ENCODE data around the gene RAMP1.
"Not testable (repeated sequence)": the region's sequence is repeated elsewhere in the genome, so short reads cannot be mapped to it uniquely, and the experiment has no call there.

The RAMP1 gene

DNA sequence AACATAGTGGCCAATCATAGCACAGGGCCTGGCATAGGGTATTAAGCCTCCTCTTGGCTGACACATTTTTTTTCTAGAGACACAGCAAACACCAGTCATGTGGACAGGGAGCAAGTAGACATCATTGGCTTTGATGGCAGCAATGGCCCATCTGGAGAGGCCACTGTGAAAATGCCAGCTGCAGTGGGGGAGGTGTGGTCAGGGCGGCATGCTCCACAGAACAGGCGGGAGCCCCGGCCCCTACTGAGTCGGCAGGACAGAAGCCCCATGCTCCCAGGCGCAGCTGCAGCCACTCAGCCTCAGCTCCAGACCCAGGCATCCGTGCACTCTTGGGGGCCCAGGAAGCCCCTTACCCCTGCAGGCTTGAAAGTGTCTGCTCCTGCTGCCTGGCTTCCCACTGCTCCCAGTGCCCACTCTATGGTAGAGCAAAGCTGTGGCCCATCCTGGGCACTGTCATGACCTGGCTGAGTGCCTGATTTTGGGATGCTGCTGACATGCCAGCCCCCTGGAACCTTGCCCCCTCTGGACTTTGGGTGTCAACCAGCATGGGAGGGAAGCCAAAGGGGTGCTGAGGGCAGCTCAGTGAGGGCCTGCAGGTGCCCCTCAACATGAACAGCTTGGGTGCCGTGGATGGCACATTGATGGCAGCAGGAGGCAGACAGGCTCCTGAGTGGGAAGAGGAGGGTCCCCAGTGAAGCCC, 84.1 kb downstream of the RAMP1 start:
- Histone ChIP-seq H3K27ac (replicated peaks) (no peak overlapping the region), H3K4me3 (replicated peaks; ENCODE audit: insufficient read depth, low read length) (no peak overlapping the region), H3K27me3 (ENCODE audit: insufficient read depth, poor library complexity, severe bottlenecking) (no peaks in the 10 kb centered on the region)
- TF ChIP-seq POLR2AphosphoS5 (IDR thresholded peaks at IDR 0.05; ENCODE audit: low read depth) (no peak), GABPA (IDR thresholded peaks at IDR 0.05; ENCODE audit: low read depth) (no peak), SPI1 (IDR thresholded peaks at IDR 0.05; ENCODE audit: borderline replicate concordance, low read depth) (no peak)
- TF ChIP-seq, protein P1, sequence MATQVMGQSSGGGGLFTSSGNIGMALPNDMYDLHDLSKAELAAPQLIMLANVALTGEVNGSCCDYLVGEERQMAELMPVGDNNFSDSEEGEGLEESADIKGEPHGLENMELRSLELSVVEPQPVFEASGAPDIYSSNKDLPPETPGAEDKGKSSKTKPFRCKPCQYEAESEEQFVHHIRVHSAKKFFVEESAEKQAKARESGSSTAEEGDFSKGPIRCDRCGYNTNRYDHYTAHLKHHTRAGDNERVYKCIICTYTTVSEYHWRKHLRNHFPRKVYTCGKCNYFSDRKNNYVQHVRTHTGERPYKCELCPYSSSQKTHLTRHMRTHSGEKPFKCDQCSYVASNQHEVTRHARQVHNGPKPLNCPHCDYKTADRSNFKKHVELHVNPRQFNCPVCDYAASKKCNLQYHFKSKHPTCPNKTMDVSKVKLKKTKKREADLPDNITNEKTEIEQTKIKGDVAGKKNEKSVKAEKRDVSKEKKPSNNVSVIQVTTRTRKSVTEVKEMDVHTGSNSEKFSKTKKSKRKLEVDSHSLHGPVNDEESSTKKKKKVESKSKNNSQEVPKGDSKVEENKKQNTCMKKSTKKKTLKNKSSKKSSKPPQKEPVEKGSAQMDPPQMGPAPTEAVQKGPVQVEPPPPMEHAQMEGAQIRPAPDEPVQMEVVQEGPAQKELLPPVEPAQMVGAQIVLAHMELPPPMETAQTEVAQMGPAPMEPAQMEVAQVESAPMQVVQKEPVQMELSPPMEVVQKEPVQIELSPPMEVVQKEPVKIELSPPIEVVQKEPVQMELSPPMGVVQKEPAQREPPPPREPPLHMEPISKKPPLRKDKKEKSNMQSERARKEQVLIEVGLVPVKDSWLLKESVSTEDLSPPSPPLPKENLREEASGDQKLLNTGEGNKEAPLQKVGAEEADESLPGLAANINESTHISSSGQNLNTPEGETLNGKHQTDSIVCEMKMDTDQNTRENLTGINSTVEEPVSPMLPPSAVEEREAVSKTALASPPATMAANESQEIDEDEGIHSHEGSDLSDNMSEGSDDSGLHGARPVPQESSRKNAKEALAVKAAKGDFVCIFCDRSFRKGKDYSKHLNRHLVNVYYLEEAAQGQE (IDR thresholded peaks at IDR 0.05; ENCODE audit: insufficient replicate concordance, low read depth), result no peak
- TF ChIP-seq, protein P2, sequence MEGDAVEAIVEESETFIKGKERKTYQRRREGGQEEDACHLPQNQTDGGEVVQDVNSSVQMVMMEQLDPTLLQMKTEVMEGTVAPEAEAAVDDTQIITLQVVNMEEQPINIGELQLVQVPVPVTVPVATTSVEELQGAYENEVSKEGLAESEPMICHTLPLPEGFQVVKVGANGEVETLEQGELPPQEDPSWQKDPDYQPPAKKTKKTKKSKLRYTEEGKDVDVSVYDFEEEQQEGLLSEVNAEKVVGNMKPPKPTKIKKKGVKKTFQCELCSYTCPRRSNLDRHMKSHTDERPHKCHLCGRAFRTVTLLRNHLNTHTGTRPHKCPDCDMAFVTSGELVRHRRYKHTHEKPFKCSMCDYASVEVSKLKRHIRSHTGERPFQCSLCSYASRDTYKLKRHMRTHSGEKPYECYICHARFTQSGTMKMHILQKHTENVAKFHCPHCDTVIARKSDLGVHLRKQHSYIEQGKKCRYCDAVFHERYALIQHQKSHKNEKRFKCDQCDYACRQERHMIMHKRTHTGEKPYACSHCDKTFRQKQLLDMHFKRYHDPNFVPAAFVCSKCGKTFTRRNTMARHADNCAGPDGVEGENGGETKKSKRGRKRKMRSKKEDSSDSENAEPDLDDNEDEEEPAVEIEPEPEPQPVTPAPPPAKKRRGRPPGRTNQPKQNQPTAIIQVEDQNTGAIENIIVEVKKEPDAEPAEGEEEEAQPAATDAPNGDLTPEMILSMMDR (IDR thresholded peaks at IDR 0.05; ENCODE audit: insufficient read depth, low read length), result no peak
- DNase-seq (ENCODE audit: low read depth in 1 of 2, low spot score in 1 of 2), result no peak

DNA sequence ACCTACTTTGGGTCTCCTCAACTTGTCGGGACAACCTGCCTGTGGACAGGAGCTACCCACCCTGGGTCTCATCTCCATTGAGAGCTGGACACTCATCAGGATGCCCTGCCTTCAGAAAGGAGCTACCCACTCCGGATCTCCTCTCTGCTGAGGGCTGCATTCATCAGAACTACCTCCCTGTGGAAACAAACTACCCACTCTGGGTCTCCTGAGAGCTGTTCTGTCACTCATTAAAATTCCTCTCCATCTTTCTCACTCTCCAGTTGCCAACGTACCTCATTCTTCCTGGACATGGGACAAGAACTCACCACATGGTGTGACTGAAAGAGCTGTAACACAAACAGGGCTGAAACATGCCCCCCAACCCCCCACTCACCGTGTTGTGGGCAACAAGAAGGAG, 84.9 kb downstream of the RAMP1 start:
- no peak overlapping the region for H3K27ac ChIP-seq (replicated peaks)
- no peak for DNase-seq (ENCODE audit: low read depth in 1 of 2, low spot score in 1 of 2)
- TF ChIP-seq SPI1 (IDR thresholded peaks at IDR 0.05; ENCODE audit: borderline replicate concordance, low read depth) (no peak), POLR2AphosphoS5 (IDR thresholded peaks at IDR 0.05; ENCODE audit: low read depth) (no peak)
- TF ChIP-seq, protein P1 (IDR thresholded peaks at IDR 0.05; ENCODE audit: insufficient replicate concordance, low read depth), result no peak
- TF ChIP-seq, protein P2 (IDR thresholded peaks at IDR 0.05; ENCODE audit: insufficient read depth, low read length), result no peak
- no peaks in the 10 kb centered on the region for H3K27me3 ChIP-seq (ENCODE audit: insufficient read depth, poor library complexity, severe bottlenecking)
- H3K4me3 ChIP-seq (replicated peaks; ENCODE audit: insufficient read depth, low read length), result no peak overlapping the region

DNA sequence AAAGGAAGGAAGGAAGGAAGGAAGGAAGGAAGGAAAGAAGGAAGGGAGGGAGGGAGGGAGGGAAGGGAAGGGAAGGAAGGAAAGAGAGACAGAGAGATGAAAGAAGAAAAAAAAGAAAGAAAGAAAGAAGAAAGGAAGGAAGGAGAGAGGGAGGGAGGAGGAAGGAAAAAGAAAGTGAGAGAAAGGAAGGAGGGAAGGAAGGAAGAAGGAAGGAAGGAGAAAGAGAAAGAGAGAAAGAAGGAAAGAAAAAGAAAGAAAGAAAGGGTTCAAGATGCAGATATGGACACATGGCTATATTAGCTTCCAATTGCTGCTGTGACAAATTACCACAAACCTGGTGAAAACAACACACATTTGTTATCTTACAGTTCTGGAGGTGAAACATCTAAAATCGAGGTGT, 87.0 kb downstream of the RAMP1 start:
- H3K4me3 ChIP-seq (replicated peaks; ENCODE audit: insufficient read depth, low read length), result no peak overlapping the region
- no peak for DNase-seq (ENCODE audit: low read depth in 1 of 2, low spot score in 1 of 2)
- no peaks in the 10 kb centered on the region for H3K27me3 ChIP-seq (ENCODE audit: insufficient read depth, poor library complexity, severe bottlenecking)
- TF ChIP-seq SPI1 (IDR thresholded peaks at IDR 0.05; ENCODE audit: borderline replicate concordance, low read depth) (no peak), GABPA (IDR thresholded peaks at IDR 0.05; ENCODE audit: low read depth) (no peak), POLR2AphosphoS5 (IDR thresholded peaks at IDR 0.05; ENCODE audit: low read depth) (no peak)
- H3K27ac ChIP-seq (replicated peaks), result no peak overlapping the region

DNA sequence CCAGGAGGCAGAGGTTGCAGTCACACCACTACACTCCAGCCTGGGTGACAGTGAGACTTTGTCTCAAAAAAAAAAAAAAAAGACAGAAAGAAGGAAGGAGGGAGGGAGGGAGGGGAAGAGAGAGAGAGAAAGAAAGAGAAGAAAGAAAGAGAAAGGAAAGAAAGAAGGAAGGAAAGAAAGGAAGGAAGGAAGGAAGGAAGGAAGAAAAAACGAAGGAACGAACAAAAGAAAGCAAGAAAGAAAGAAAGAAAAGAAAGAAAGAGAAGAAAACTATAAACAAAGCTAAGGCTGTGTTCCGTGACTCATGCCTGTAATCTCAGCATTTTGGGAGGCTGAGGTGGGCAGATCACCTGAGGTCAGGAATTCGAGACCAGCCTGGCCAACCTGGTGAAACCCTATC, 91.9 kb downstream of the RAMP1 start:
- not testable (repeated sequence) for H3K4me3 ChIP-seq (replicated peaks; ENCODE audit: insufficient read depth, low read length); DNase-seq (ENCODE audit: low read depth in 1 of 2, low spot score in 1 of 2); H3K27me3 ChIP-seq (ENCODE audit: insufficient read depth, poor library complexity, severe bottlenecking); H3K27ac ChIP-seq (replicated peaks)

DNA sequence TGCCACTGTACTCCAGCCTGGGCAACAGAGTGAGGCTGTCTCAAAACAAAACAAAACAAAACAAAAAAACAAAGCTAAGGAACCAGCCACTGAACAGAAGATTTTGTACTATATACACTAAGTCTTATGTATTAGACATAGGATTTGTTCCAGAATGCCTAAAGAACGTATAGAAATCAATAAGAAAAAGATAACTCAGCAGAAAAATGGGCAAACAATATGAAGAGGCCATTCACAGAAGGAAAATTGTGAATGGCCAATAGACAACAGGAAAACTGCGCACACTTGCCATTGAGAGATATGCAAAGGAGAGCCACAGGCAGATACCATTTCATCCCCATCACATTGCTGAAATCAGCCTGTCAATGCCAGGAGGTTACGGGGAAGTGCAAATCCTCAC, 92.5 kb downstream of the RAMP1 start:
- TF ChIP-seq, protein P1 (IDR thresholded peaks at IDR 0.05; ENCODE audit: insufficient replicate concordance, low read depth), result no peak
- TF ChIP-seq POLR2AphosphoS5 (IDR thresholded peaks at IDR 0.05; ENCODE audit: low read depth) (no peak), GABPA (IDR thresholded peaks at IDR 0.05; ENCODE audit: low read depth) (no peak), SPI1 (IDR thresholded peaks at IDR 0.05; ENCODE audit: borderline replicate concordance, low read depth) (no peak)
- TF ChIP-seq, protein P2 (IDR thresholded peaks at IDR 0.05; ENCODE audit: insufficient read depth, low read length), result no peak
- H3K27ac ChIP-seq (replicated peaks), result no peak overlapping the region
- no peak overlapping the region for H3K4me3 ChIP-seq (replicated peaks; ENCODE audit: insufficient read depth, low read length)
- DNase-seq (ENCODE audit: low read depth in 1 of 2, low spot score in 1 of 2), result no peak
- peaks cover 3% of the 10 kb centered on the region for H3K27me3 ChIP-seq (ENCODE audit: insufficient read depth, poor library complexity, severe bottlenecking)

Data from HL-60 (cell line).